Chondrocyte (in vitro differentiated cells): ENCODE data around the gene NUMBL. TPM values are rescaled to one million over a fixed set of nuclear protein-coding genes. Genes with fewer than 3 reads are reported as not detected.

Experiments
- DNase-seq: peaks from one replicate; pipeline ENCODE4 v3.0.0; 2021; ENCODE audit warnings: mixed read lengths, low spot score
- H3K27ac Mint-ChIP-seq: one replicate; pipeline ENCODE4 v1.8.0; 2021; ENCODE audit warnings: mild to moderate bottlenecking, moderate library complexity, mixed read lengths; ENCODE audit not compliant: unreplicated experiment
- H3K27me3 Mint-ChIP-seq: 2 replicates; pipeline ENCODE4 v1.8.0; 2021; ENCODE audit warnings: low read depth, mixed read lengths
- H3K36me3 Mint-ChIP-seq: 2 replicates; pipeline ENCODE4 v1.8.0; 2021; ENCODE audit warnings: low read depth, mixed read lengths
- H3K4me1 Mint-ChIP-seq: 2 replicates; pipeline ENCODE4 v1.8.0; 2021; ENCODE audit warnings: low read depth, mild to moderate bottlenecking, mixed read lengths
- H3K4me3 Mint-ChIP-seq: one replicate; pipeline ENCODE4 v1.8.0; 2021; ENCODE audit warnings: mild to moderate bottlenecking, moderate library complexity, mixed read lengths; ENCODE audit not compliant: unreplicated experiment
- H3K9me3 Mint-ChIP-seq: 2 replicates; pipeline ENCODE4 v1.8.0; 2021; ENCODE audit warnings: low read depth, mixed read lengths
- CTCF ChIP-seq: fragments of 200-600 bp; sonication (generic); IDR thresholded peaks from 2 replicates; pipeline ENCODE4 v1.5.0; 2021; ENCODE audit warnings: antibody characterized with exemption, mild to moderate bottlenecking, moderate library complexity
- total RNA-seq: library from RNA; stranded (reverse); gene quantifications from 3 replicates; pipeline ENCODE4 v1.2.1, GENCODE V29; 2021

Gene NUMBL
- total RNA-seq, 1 donor from 2014 or later, result 121 TPM

DNA sequence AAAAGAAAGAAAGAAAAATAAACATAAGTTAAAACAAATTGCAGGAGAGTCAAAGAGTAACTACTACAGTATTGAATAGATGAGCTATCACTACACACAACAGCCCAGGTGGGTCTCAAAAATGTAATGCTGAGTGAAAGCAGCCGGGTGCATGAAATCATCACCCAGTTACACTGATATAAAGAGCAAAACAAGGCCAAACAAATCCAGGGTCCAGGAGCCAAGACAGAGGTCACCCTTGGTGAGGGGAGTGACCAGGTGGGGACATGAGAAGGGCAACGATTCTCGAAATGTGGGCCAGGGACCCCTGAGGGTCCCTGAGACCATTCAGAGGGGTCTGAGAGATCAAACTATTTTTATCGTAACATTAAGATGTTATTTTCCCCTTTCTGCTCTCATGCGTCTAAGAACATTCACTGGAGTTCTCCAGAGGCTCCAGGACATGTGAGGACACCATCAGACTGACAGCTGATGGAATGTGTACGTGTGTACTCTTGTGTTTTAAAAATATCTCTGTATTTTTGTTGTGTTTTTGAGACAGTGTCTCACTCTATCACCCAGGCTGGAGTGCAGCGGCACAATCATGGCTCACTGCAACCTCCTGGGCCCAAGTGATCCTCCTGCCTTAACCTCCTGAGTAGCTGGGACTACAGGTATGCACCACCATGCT is 15.6 kb upstream of the NUMBL start:
- no peaks in the 10 kb centered on the region for H3K9me3 Mint-ChIP-seq
- no peaks in the 10 kb centered on the region for H3K27me3 Mint-ChIP-seq
- no peaks in the 10 kb centered on the region for H3K4me1 Mint-ChIP-seq
- TF ChIP-seq CTCF, result no peak
- no peak overlapping the region for H3K27ac Mint-ChIP-seq
- no peak overlapping the region for H3K4me3 Mint-ChIP-seq
- no peak for DNase-seq
- peaks cover 27% of the 10 kb centered on the region for H3K36me3 Mint-ChIP-seq

DNA sequence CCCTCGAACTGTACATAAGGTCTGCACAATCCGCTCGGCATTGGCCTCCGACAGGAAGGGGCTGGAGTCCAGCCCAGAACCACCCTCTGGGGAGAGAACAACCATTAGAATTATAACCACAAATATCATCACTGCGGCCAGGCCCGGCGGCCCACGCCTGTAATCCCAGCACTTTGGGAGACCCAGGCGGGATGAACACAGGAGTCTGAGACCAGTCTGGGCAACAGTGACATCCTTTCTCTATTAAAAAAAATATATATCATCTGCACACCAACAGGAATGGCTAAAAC is 14.9 kb upstream of the NUMBL start:
- H3K4me1 Mint-ChIP-seq, result no peaks in the 10 kb centered on the region
- TF ChIP-seq CTCF, result no peak
- no peak overlapping the region for H3K27ac Mint-ChIP-seq
- H3K9me3 Mint-ChIP-seq, result no peaks in the 10 kb centered on the region
- no peak overlapping the region for H3K4me3 Mint-ChIP-seq
- no peak for DNase-seq
- H3K36me3 Mint-ChIP-seq, result peaks cover 27% of the 10 kb centered on the region
- no peaks in the 10 kb centered on the region for H3K27me3 Mint-ChIP-seq

GRCh38 chr19:40704491-40705361 is 14.3 kb upstream of the NUMBL start:
- Mint-ChIP-seq H3K4me1 (no peaks in the 10 kb centered on the region), H3K27me3 (no peaks in the 10 kb centered on the region), H3K4me3 (no peak overlapping the region), H3K27ac (no peak overlapping the region), H3K36me3 (peaks cover 27% of the 10 kb centered on the region), H3K9me3 (no peaks in the 10 kb centered on the region)
- no peak for TF ChIP-seq CTCF
- no peak for DNase-seq

DNA sequence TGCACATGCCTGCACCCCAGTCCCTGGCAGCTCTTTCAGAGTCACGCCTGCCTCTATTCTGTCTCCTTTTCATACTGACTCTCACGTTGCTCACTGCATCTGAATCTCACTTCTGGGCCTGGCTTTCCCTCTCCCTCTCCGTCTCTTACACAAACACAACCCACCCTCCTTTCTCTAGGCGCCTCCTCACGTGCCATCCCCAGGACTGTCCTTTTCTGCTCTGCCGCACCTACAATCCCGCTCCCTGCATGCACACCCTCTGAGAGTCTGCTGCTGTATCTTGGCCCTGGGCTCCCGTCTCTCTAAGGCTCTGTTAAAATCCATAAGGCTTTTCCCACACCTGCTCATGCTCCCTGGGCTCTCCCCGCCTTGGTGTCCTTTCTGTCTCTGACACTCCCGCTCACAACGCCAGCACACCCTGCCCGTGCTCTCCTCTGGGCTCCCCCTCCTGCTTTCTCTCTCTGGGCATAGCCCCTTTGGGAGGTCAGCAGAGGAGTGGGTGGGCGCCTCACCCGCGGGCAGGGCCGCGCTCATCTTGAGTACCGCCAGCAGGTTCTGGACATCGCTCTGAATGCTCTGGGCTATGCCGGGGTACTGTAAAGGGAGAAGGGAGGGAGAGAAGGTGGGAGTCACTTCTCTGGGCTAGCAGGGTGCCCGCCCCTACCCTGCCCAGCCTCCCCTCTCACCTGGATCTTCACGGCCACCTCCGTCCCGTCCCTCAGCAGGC is 12.7 kb upstream of the NUMBL start:
- no peak for TF ChIP-seq CTCF
- Mint-ChIP-seq H3K36me3 (peaks cover 24% of the 10 kb centered on the region), H3K9me3 (no peaks in the 10 kb centered on the region), H3K27me3 (no peaks in the 10 kb centered on the region), H3K4me1 (no peaks in the 10 kb centered on the region), H3K4me3 (no peak overlapping the region), H3K27ac (no peak overlapping the region)
- no peak for DNase-seq

DNA sequence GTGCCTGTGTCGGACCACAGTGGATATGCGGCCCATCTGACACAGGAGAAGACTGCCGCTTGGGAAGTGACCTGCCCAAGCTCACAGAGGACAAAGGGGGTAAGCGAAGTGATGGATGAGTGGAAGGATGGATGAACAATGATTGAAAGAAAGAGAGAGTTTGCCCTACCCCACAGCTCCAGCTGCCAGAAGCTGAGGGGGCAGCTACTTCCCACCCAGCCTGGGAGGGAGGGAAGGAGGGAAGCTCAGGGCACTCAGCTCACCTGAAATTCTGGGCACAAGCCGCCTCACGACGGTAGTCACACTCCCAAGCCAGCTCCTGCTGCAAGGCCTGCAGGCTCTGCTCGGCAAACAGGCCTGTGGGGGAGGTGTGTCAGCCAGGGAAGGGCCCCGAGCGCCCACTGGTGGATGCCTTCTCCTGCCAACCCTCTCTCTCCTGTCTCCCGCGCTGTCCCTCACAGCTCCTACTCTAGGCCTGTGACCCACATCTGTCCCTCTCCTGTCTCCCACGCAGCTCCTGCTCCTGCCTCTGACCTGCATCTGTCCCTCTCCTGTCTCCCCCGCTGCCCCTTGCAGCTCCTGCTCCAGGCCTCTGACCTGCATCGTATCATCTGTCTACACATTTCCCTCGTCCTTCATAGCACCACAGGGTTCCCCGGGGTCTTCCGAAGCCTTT is 12.0 kb upstream of the NUMBL start:
- H3K36me3 Mint-ChIP-seq, result peaks cover 24% of the 10 kb centered on the region
- no peaks in the 10 kb centered on the region for H3K9me3 Mint-ChIP-seq
- H3K27me3 Mint-ChIP-seq, result no peaks in the 10 kb centered on the region
- no peaks in the 10 kb centered on the region for H3K4me1 Mint-ChIP-seq
- peak; percentile 51 for TF ChIP-seq CTCF
- DNase-seq, result no peak
- H3K27ac Mint-ChIP-seq, result no peak overlapping the region
- H3K4me3 Mint-ChIP-seq, result no peak overlapping the region
